GM12865 (cell line): ENCODE results near the gene LRP6.
"Not testable (repeated sequence)": the region's sequence is repeated elsewhere in the genome, so short reads cannot be mapped to it uniquely, and the experiment has no call there.

ENCODE experiments used
- DNase-seq: peaks from one replicate; pipeline ENCODE4 v3.0.0; 2010; ENCODE audit warnings: low read depth
- H3K4me3 ChIP-seq: 2 replicates; pipeline ENCODE4 v1.5.1; 2011; ENCODE audit warnings: mild to moderate bottlenecking, low read depth, low read length, control low read depth
- TF ChIP-seq, protein P1 (sequence below): IDR thresholded peaks from 2 replicates; pipeline ENCODE4 v1.5.1; 2011; ENCODE audit warnings: low read length, control low read depth, low read depth, inconsistent platforms; ENCODE audit not compliant: insufficient read depth; ENCODE audit errors: missing control alignments

The LRP6 gene

DNA sequence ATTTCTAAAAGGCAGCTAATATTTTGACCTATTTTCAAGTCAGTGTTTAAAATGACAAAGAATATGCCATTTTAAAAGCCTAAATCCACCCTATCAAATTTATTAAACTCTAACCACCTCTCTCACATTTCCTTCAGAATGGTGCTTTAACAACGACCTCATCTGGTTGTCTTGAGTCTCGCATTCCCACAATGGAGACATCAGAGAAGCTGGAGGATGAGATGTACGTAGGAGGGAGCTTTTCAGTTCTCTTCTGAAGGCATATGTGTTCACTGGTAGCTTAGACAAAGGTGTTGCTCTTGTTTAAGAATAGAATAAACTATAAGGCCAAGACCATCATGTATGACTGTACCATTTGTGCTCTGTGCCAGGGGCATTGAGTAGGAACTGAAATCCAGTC, 113.2 kb downstream of the LRP6 start:
- TF ChIP-seq, protein P1, sequence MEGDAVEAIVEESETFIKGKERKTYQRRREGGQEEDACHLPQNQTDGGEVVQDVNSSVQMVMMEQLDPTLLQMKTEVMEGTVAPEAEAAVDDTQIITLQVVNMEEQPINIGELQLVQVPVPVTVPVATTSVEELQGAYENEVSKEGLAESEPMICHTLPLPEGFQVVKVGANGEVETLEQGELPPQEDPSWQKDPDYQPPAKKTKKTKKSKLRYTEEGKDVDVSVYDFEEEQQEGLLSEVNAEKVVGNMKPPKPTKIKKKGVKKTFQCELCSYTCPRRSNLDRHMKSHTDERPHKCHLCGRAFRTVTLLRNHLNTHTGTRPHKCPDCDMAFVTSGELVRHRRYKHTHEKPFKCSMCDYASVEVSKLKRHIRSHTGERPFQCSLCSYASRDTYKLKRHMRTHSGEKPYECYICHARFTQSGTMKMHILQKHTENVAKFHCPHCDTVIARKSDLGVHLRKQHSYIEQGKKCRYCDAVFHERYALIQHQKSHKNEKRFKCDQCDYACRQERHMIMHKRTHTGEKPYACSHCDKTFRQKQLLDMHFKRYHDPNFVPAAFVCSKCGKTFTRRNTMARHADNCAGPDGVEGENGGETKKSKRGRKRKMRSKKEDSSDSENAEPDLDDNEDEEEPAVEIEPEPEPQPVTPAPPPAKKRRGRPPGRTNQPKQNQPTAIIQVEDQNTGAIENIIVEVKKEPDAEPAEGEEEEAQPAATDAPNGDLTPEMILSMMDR: no peak
- no peak overlapping the region for H3K4me3 ChIP-seq

DNA sequence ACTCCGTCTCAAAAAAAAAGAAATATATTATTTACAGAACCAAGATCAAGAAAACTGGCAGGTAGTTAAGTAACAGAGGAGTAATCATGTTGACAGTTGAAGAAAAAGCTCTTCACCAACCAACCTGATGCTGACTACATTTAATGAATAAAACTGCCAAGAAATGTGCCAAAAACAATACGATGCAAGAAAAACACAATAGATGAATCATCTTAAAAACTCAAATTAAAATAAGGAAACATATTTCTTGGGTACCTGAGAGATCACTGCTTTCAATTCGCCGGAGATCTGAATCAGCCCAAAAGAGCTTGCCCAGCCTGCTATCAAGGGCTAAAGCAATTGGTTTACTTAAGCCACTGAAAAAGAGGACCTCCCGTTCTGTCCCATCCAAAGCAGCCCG, 119.7 kb downstream of the LRP6 start:
- TF ChIP-seq, protein P1: no peak
- no peak overlapping the region for H3K4me3 ChIP-seq
- no peak for DNase-seq

More for the DNA sequence above, 113.2 kb downstream of the LRP6 start:
- no peak for DNase-seq

DNA sequence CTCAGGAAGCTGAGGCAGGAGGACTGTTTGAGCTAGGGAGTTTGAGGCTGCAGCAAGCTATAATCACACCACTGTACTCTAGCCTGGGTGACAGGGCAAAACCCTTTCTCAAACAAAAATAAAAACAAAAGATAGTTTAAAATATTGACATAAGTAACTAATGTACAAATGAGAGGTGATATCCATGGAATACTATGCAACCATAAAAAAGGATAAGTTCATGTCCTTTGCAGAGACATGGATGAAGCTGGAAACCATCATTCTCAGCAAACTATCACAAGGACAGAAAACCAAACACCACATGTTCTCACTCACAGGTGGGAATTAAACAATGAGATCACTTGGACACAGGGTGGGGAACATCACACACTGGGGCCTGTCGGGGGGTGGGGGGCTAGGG, 122.3 kb downstream of the LRP6 start:
- not testable (repeated sequence) for DNase-seq, H3K4me3 ChIP-seq

DNA sequence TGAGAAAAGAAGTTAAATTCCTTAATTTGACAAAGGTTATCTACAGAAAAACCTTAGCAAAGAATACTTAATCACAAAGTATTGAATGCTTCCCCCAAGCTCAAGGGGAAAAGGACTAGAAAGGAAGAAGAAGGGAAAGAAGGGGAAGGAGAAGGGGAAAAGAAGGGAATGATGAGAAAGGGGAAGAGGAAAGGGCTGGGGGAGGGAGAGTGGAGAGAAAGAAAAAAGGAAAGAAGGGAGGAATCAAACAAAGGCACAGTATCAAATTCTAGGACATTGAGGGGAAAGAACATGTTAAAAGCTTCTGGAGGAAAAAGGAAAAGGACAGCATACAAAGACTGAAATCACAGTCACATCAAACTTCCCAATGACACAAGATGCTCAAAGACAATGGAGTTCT, 125.8 kb downstream of the LRP6 start:
- TF ChIP-seq, protein P1: no peak
- no peak for DNase-seq
- no peak overlapping the region for H3K4me3 ChIP-seq

DNA sequence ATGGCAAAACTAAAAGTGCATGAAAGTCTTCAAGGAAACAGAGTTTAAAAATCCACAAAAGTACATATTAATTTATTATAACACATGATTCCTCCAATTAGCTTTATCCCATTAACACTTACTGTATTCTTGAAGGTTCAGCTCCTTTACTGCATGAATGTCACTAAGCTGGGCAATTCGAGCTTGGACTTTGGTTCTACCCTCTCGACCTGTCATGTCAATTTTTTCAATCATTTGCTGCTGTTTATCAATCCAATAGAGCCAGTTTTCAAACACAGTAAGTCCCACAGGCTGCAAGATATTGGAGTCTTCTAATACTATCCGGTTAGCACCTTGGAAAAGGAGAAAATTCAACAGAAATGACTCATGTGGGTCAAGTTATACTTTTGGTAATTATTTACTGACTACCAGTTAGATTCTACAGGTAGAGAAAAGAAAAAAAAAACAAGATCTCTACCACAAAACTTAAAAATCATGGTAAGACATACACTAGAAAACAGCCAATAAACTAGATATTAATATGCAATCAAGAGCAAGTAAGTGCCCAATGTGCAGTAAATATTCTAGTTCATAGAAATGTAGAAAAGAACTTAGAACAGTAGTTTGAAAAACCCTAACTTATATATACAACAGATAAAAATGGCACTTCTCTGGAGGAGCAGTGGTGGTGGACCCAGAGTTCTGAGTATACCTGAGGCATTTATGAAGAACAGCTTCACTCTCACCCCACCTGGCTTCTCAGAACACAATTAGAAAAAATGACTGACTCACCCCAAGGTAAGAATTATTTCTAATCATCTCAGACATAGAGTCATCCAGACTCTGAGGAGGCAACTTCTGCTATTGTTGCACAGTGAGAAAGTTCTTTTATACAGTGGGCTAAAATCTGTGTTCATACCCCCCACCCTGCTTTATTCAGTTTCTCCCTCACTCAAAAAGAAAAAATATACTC, 128.4 kb downstream of the LRP6 start:
- DNase-seq: no peak
- TF ChIP-seq, protein P1: no peak
- no peak overlapping the region for H3K4me3 ChIP-seq

DNA sequence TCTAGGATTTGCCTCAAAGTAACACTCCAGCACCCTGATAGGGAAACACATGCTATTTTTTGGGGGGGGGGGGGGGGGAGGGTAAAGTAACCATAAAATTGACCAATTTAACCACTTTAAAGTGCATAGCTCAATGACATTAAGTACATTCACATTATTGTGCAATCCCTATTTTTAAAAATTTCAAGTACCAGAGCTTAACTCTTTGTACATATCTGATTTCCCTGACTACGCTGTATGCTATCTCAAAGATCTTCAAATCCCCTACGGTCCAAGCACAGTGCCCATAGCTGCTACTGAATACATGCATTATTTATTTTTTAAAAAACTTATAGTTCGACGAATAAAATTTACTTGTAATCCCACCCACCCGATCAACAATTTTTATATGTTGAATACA, 133.1 kb downstream of the LRP6 start:
- TF ChIP-seq, protein P1: no peak
- no peak for DNase-seq
- no peak overlapping the region for H3K4me3 ChIP-seq

DNA sequence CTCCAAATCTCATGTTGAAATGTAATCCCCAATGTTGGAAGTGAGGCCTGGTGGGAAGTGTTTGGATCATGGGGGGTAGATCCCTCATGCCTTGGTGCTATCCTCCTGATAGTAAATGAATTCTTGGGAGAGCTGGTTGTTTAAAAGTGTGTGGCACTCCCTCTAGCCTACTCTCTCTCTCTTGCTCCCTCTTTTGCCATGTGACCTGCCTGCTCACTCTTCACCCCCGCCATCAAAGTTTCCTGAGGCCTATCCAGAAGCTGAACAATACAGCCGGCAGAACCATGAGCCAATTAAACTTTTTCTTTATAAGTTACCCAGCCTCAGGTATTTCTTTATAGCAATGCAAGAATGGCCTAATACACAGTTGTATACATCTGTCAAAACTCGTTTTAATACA, 133.6 kb downstream of the LRP6 start:
- H3K4me3 ChIP-seq: no peak overlapping the region
- no peak for DNase-seq
- TF ChIP-seq, protein P1: no peak
